ENCODE results near the gene IL4R. TPM values are rescaled to one million over a fixed set of nuclear protein-coding genes. Genes with fewer than 3 reads are reported as not detected.
A peak's percentile ranks its signal among the peaks of the same experiment; 100 is the strongest.

Gene IL4R
- total and polyA plus RNA-seq, 2 of the 13 experiments (the other 11 are each of a cell fraction or from before 2014, with no cell fraction given), result 15.9 to 49.6 TPM

- TF ChIP-seq PBX3 (CRISPR knock-in tag; IDR thresholded peaks at IDR 0.05; ENCODE audit: borderline replicate concordance), result no peak
- no peak for TF ChIP-seq MED13 (CRISPR knock-in tag; IDR thresholded peaks at IDR 0.05)
- peak; percentile 33; the same call in 1 of the 2 replicates for TF ChIP-seq CTCF (CRISPR knock-in tag; IDR thresholded peaks at IDR 0.05)
- 0 out of 2 replicates have a peak, but pooled peaks have one; percentile 23 for TF ChIP-seq ARNTL (CRISPR knock-in tag; IDR thresholded peaks at IDR 0.05)
- no peak for TF ChIP-seq FUBP1 (CRISPR knock-in tag; IDR thresholded peaks at IDR 0.05; ENCODE audit: borderline replicate concordance)
- no peak for TF ChIP-seq ZNF646 (CRISPR knock-in tag; IDR thresholded peaks at IDR 0.05)
- TF ChIP-seq CREB1 (IDR thresholded peaks at IDR 0.05), result peak; percentile 43; the same call in 1 of the 2 replicates
- peak; percentile 48; the same call in 1 of the 2 replicates for TF ChIP-seq CREB1 (CRISPR knock-in tag; IDR thresholded peaks at IDR 0.05)
- no peak for TF ChIP-seq TAF1 (CRISPR knock-in tag; IDR thresholded peaks at IDR 0.05)
- no peak for TF ChIP-seq DZIP1 (CRISPR knock-in tag; IDR thresholded peaks at IDR 0.05)
- TF ChIP-seq DR1 (CRISPR knock-in tag; IDR thresholded peaks at IDR 0.05), result no peak
- no peak for TF ChIP-seq ZNF33B (CRISPR knock-in tag; IDR thresholded peaks at IDR 0.05)
- TF ChIP-seq SAFB2 (CRISPR knock-in tag; IDR thresholded peaks at IDR 0.05; ENCODE audit: borderline replicate concordance, low read depth), result no peak
- no peak for TF ChIP-seq ATF7-NPFF (CRISPR knock-in tag; IDR thresholded peaks at IDR 0.05; ENCODE audit: low read depth)
- TF ChIP-seq GATA4 (IDR thresholded peaks at IDR 0.05; ENCODE audit: borderline replicate concordance, low read depth), result no peak
- TF ChIP-seq EED (CRISPR knock-in tag; IDR thresholded peaks at IDR 0.05), result no peak
Observed at GRCh38 chr16:27311897-27312303, 1.9 kb upstream of the IL4R start (continued).

Measured in HepG2 (cell line).